Nephron progenitor cell (in vitro differentiated cells): ENCODE measurements around the gene SLC2A10.
A peak's percentile ranks its signal among the peaks of the same experiment; 100 is the strongest.

ENCODE experiments used
- DNase-seq: peaks from one replicate; pipeline ENCODE4 v3.0.0; 2021
- H3K27ac Mint-ChIP-seq: 2 replicates; pipeline ENCODE4 v1.8.0; 2021; ENCODE audit warnings: mild to moderate bottlenecking, moderate library complexity, mixed read lengths
- H3K27me3 Mint-ChIP-seq: 2 replicates; pipeline ENCODE4 v1.8.0; 2021; ENCODE audit warnings: mild to moderate bottlenecking, low read depth, mixed read lengths; ENCODE audit not compliant: poor library complexity
- H3K36me3 Mint-ChIP-seq: 2 replicates; pipeline ENCODE4 v1.8.0; 2021; ENCODE audit warnings: low read depth, mixed read lengths
- H3K4me1 Mint-ChIP-seq: 2 replicates; pipeline ENCODE4 v1.8.0; 2021; ENCODE audit warnings: mixed read lengths
- H3K4me3 Mint-ChIP-seq: 2 replicates; pipeline ENCODE4 v1.8.0; 2021; ENCODE audit warnings: mild to moderate bottlenecking, moderate library complexity, mixed read lengths
- H3K9me3 Mint-ChIP-seq: 2 replicates; pipeline ENCODE4 v1.8.0; 2021; ENCODE audit warnings: mild to moderate bottlenecking, moderate library complexity, mixed read lengths
- TF ChIP-seq, protein P1 (sequence below): fragments of 200-600 bp; sonication (generic); IDR thresholded peaks from 2 replicates; pipeline ENCODE4 v1.5.0; 2021; ENCODE audit warnings: antibody characterized with exemption

The SLC2A10 gene

DNA sequence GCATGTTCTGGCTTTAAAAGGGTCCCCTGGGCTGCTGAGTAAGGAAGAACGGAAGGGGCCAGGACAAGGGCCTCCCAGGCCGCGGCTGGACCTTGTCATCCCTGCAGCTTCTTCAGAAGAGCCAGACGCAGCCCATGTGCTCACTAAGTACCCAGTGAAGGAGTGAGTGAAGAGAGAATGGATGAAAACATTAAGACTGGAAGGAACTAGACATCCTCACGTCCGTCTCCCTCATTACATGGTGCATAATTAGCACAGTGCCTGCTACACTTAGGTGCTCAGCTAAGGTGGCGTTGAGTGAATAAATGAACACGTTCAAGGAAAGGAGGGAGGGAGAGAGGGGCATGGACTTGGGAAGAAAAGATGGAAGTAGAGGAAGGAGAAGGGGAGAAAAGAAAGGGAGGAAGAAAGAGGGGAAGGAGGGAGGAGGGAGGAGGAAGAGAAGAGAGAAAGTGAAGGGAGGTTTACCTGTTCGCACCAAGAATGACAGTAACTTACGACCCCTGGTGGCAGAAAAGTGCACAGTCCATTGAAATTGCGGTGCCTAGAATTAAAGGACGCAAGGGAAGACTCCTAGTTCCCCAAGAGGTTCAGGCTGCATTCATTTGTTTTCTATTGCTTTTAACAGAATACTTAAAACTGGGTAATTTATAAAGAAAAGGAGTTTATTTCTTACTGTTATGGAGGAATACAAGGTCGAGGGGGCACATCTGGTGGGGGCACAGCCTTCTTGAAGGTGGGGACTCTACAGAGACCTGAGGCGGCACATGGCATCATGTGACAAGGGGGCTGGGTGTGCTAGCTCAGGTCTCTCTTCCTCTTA, 28.2 kb upstream of the SLC2A10 start:
- TF ChIP-seq, protein P1, sequence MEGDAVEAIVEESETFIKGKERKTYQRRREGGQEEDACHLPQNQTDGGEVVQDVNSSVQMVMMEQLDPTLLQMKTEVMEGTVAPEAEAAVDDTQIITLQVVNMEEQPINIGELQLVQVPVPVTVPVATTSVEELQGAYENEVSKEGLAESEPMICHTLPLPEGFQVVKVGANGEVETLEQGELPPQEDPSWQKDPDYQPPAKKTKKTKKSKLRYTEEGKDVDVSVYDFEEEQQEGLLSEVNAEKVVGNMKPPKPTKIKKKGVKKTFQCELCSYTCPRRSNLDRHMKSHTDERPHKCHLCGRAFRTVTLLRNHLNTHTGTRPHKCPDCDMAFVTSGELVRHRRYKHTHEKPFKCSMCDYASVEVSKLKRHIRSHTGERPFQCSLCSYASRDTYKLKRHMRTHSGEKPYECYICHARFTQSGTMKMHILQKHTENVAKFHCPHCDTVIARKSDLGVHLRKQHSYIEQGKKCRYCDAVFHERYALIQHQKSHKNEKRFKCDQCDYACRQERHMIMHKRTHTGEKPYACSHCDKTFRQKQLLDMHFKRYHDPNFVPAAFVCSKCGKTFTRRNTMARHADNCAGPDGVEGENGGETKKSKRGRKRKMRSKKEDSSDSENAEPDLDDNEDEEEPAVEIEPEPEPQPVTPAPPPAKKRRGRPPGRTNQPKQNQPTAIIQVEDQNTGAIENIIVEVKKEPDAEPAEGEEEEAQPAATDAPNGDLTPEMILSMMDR: peak; percentile 78
- Mint-ChIP-seq H3K27me3 (peaks cover 3% of the 10 kb centered on the region), H3K9me3 (peaks cover 4% of the 10 kb centered on the region), H3K4me3 (no peak overlapping the region), H3K36me3 (peaks cover 42% of the 10 kb centered on the region), H3K4me1 (peaks cover 38% of the 10 kb centered on the region), H3K27ac (no peak overlapping the region)
- DNase-seq: peak; percentile 77

GRCh38 chr20:46682063-46682821, 27.2 kb upstream of the SLC2A10 start:
- H3K9me3 Mint-ChIP-seq: peaks cover 4% of the 10 kb centered on the region
- peaks cover 48% of the 10 kb centered on the region for H3K36me3 Mint-ChIP-seq
- H3K4me3 Mint-ChIP-seq: peak overlapping the region; percentile 85
- peaks cover 33% of the 10 kb centered on the region for H3K4me1 Mint-ChIP-seq
- DNase-seq: no peak
- TF ChIP-seq, protein P1: no peak
- H3K27ac Mint-ChIP-seq: no peak overlapping the region
- peaks cover 3% of the 10 kb centered on the region for H3K27me3 Mint-ChIP-seq

DNA sequence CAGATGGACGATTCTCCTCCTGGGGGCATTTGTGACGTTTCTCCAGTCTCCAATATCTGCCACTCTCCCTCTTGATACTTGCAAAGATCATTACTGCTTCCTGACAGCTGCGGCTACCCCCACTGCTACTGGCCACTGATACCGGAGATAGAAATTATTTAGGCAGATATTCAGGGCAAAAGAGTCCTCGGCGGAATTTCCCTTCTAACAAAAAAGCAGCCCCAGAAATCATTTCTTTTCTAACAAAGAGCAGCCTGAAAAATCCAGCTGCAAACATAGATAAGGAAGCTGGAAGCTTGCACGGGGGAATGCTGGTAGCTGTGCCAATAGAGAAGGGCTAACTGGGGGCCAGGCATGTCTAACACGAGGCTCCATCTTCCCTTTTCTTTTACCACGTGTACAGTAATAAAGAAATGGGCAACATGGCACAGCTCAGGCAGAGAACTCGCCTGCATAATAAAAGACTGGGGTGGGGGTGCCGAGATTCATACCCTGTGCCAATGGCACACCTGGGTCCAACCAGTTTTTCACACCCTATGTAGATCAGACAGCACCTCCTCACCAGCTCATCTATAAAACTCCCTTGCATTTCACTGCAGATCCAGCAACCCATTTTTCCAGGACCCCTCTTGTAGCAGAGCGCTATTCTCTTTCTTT, 26.3 kb upstream of the SLC2A10 start:
- TF ChIP-seq, protein P1: no peak
- no peak for DNase-seq
- peaks cover 4% of the 10 kb centered on the region for H3K9me3 Mint-ChIP-seq
- peaks cover 48% of the 10 kb centered on the region for H3K36me3 Mint-ChIP-seq
- no peak overlapping the region for H3K27ac Mint-ChIP-seq
- H3K27me3 Mint-ChIP-seq: peaks cover 3% of the 10 kb centered on the region
- H3K4me1 Mint-ChIP-seq: peaks cover 41% of the 10 kb centered on the region
- H3K4me3 Mint-ChIP-seq: peak overlapping the region; percentile 85

DNA sequence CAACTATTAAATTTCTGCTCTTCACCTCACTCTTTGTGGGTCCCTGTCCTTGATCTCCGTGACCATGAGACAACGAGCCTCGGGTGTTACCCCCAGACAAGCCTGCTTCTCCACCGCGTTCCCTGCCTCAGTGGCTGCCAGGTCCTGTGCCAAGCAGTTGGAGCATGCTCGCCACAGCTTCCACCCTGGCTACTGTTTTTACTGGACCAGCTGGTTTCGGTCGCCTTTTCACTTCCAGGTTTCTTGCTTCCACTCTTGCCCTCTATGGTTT, 25.8 kb upstream of the SLC2A10 start:
- Mint-ChIP-seq H3K4me1 (peaks cover 45% of the 10 kb centered on the region), H3K27ac (peak overlapping the region; percentile 83), H3K4me3 (peak overlapping the region; percentile 85), H3K36me3 (peaks cover 43% of the 10 kb centered on the region), H3K9me3 (peaks cover 4% of the 10 kb centered on the region), H3K27me3 (peaks cover 3% of the 10 kb centered on the region)
- TF ChIP-seq, protein P1: no peak
- no peak for DNase-seq

- Mint-ChIP-seq H3K36me3 (peaks cover 38% of the 10 kb centered on the region), H3K4me1 (peaks cover 45% of the 10 kb centered on the region), H3K27ac (peak overlapping the region; percentile 83), H3K27me3 (peaks cover 1% of the 10 kb centered on the region), H3K4me3 (peak overlapping the region; percentile 85), H3K9me3 (peaks cover 4% of the 10 kb centered on the region)
- TF ChIP-seq, protein P1: no peak
- peak; percentile 67 for DNase-seq
Measured at GRCh38 chr20:46683939-46684750, 25.3 kb upstream of the SLC2A10 start.
